Measurements from ENCODE around the gene NFATC1.

NFATC1 gene

DNA sequence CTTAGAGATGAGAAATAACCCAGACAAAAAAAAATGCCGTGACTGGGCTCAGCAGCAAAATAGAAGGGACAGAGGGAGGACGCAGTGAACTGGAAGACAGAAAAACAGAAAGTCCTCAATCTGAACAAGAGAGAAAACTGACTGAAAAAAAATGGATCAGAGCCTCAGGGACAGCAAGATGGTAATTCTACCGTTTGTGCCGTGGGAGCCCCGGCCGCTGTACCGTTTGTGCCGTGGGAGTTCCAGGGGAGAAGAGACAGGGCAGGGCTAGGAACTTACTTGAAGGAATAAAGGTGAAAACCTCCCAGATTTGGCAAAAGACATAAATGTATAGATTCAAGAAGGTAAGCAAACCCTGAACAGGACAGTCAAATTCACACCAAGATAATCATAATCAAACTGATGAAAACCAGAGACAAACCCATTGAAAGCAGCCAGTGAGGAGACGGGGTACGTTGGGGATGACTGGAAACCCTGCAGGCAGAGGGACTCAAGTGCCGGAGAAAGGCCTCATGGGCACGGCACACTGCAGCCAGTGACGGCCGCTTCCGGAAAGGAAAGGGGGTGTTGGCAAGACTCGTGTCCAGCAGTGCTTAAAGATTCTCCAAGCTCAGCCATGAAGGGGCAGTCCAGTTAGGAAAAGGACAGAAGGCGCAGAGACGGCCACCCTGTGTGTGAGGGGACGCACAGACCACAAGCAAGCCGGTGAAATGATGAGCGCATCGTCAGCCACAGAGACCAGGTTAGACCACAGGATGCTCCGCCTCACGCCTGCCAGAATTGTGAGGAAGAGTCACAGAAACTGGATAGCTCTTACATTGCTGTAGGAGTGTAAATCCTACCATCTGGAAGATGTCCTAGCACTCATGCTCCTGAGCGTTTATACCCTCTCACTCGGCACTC lies 40.0 kb upstream of the NFATC1 start:
- Histone ChIP-seq H4K20me1 (ENCODE audit: insufficient read depth, low read length) (no peaks in the 10 kb centered on the region), H3K9ac (ENCODE audit: low read depth, low read length) (no peak overlapping the region), H3K4me1 (ENCODE audit: insufficient read depth, low read length) (no peaks in the 10 kb centered on the region), H3K27me3 (ENCODE audit: insufficient read depth, low read length, poor library complexity) (no peaks in the 10 kb centered on the region), H3K79me2 (ENCODE audit: insufficient read depth, low read length) (no peaks in the 10 kb centered on the region), H3K27ac (ENCODE audit: low read length) (no peak overlapping the region), H3K36me3 (ENCODE audit: insufficient read depth, low read length) (peaks cover 20% of the 10 kb centered on the region), H3K9me3 (ENCODE audit: insufficient read depth, low read length, severe bottlenecking) (no peaks in the 10 kb centered on the region), H3K4me2 (ENCODE audit: insufficient read depth, low read length) (no peak overlapping the region), H2AFZ (ENCODE audit: low read depth, low read length) (no peak overlapping the region), H3K4me3 (ENCODE audit: low read depth in 1 of 2, low read length in 2 of 2) (no peak overlapping the region)
- no peak for DNase-seq
- ATAC-seq (ENCODE audit: insufficient read depth, low read depth), result no peak
- TF ChIP-seq EZH2 (IDR thresholded peaks at IDR 0.05; ENCODE audit: borderline replicate concordance, low read depth, low read length, severe bottlenecking), result no peak
- TF ChIP-seq, protein P1, sequence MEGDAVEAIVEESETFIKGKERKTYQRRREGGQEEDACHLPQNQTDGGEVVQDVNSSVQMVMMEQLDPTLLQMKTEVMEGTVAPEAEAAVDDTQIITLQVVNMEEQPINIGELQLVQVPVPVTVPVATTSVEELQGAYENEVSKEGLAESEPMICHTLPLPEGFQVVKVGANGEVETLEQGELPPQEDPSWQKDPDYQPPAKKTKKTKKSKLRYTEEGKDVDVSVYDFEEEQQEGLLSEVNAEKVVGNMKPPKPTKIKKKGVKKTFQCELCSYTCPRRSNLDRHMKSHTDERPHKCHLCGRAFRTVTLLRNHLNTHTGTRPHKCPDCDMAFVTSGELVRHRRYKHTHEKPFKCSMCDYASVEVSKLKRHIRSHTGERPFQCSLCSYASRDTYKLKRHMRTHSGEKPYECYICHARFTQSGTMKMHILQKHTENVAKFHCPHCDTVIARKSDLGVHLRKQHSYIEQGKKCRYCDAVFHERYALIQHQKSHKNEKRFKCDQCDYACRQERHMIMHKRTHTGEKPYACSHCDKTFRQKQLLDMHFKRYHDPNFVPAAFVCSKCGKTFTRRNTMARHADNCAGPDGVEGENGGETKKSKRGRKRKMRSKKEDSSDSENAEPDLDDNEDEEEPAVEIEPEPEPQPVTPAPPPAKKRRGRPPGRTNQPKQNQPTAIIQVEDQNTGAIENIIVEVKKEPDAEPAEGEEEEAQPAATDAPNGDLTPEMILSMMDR (IDR thresholded peaks at IDR 0.05; ENCODE audit: borderline replicate concordance, extremely low read depth, low read length, poor library complexity, severe bottlenecking), result no peak

DNA sequence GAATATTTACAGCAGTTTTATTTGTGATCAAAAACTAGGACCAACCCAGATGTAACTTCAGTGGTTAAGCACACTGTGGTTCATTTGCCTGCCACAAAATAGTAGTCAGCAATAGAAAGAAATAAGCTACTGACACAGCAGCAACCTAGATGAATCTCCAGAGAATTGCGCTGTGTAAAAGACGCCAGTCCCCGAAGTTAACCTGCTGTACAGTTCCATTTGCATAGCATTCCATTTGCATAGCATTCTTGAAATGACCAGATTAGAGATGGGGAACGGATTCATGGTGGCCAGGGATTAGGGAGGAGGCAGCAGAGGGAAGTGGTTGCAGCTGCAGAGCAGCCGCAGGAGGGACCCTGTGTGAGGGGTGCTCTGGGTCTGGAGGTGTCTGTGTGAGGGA lies 39.3 kb upstream of the NFATC1 start:
- Histone ChIP-seq H3K79me2 (ENCODE audit: insufficient read depth, low read length) (no peaks in the 10 kb centered on the region), H3K4me1 (ENCODE audit: insufficient read depth, low read length) (no peaks in the 10 kb centered on the region), H3K9ac (ENCODE audit: low read depth, low read length) (no peak overlapping the region), H2AFZ (ENCODE audit: low read depth, low read length) (no peak overlapping the region), H3K9me3 (ENCODE audit: insufficient read depth, low read length, severe bottlenecking) (no peaks in the 10 kb centered on the region), H3K4me2 (ENCODE audit: insufficient read depth, low read length) (no peak overlapping the region), H4K20me1 (ENCODE audit: insufficient read depth, low read length) (no peaks in the 10 kb centered on the region), H3K27ac (ENCODE audit: low read length) (no peak overlapping the region), H3K27me3 (ENCODE audit: insufficient read depth, low read length, poor library complexity) (no peaks in the 10 kb centered on the region), H3K4me3 (ENCODE audit: low read depth in 1 of 2, low read length in 2 of 2) (no peak overlapping the region), H3K36me3 (ENCODE audit: insufficient read depth, low read length) (peaks cover 28% of the 10 kb centered on the region)
- ATAC-seq (ENCODE audit: insufficient read depth, low read depth) (no peak), DNase-seq (no peak)
- TF ChIP-seq, protein P1 (IDR thresholded peaks at IDR 0.05; ENCODE audit: borderline replicate concordance, extremely low read depth, low read length, poor library complexity, severe bottlenecking), result no peak
- TF ChIP-seq EZH2 (IDR thresholded peaks at IDR 0.05; ENCODE audit: borderline replicate concordance, low read depth, low read length, severe bottlenecking), result no peak

DNA sequence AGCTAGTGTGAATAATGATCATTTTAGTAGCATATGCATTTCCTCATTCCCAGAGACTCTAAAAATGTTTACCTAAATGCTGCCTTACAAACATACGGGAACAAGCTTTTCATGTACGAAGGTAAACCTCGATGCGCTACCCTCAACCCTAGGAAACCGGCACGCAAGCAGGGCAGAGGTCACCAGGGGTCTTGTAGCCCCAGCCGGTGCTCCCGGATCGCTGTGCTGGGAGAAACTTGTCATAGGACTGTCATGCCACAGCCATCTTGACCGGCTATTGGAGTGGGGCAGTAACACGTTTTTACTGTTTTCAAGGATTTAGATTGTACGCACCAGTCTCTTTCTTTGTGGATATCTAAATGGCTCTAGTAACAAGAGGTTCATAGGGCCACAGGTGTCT lies 34.8 kb upstream of the NFATC1 start:
- Histone ChIP-seq H3K36me3 (ENCODE audit: insufficient read depth, low read length) (peaks cover 47% of the 10 kb centered on the region), H3K9me3 (ENCODE audit: insufficient read depth, low read length, severe bottlenecking) (no peaks in the 10 kb centered on the region), H3K9ac (ENCODE audit: low read depth, low read length) (no peak overlapping the region), H3K4me1 (ENCODE audit: insufficient read depth, low read length) (no peaks in the 10 kb centered on the region), H2AFZ (ENCODE audit: low read depth, low read length) (no peak overlapping the region), H3K27ac (ENCODE audit: low read length) (no peak overlapping the region), H3K4me3 (ENCODE audit: low read depth in 1 of 2, low read length in 2 of 2) (no peak overlapping the region), H3K27me3 (ENCODE audit: insufficient read depth, low read length, poor library complexity) (no peaks in the 10 kb centered on the region), H3K4me2 (ENCODE audit: insufficient read depth, low read length) (no peak overlapping the region), H3K79me2 (ENCODE audit: insufficient read depth, low read length) (no peaks in the 10 kb centered on the region), H4K20me1 (ENCODE audit: insufficient read depth, low read length) (no peaks in the 10 kb centered on the region)
- ATAC-seq (ENCODE audit: insufficient read depth, low read depth) (no peak), DNase-seq (no peak)
- TF ChIP-seq EZH2 (IDR thresholded peaks at IDR 0.05; ENCODE audit: borderline replicate concordance, low read depth, low read length, severe bottlenecking), result no peak
- TF ChIP-seq, protein P1 (IDR thresholded peaks at IDR 0.05; ENCODE audit: borderline replicate concordance, extremely low read depth, low read length, poor library complexity, severe bottlenecking), result no peak

Data from DND-41 (cell line).